Mammary epithelial cell (primary cell): ENCODE measurements around the gene FBXO44.

Experiments
- EZH2 ChIP-seq: IDR thresholded peaks from 2 replicates; pipeline ENCODE4 v1.6.1; 2012; ENCODE audit warnings: low read length, inconsistent platforms, borderline replicate concordance
- TF ChIP-seq, protein P1 (sequence below), 2 donors: IDR thresholded peaks in 1 of 2; conservative IDR thresholded peaks in 1 of 2; 2 replicates each; pipeline ENCODE4 v1.5.1; 2011 to 2012; ENCODE audit warnings: inconsistent platforms in 2 of 2, low read length in 2 of 2, mild to moderate bottlenecking in 2 of 2, control low read depth in 1 of 2, low read depth in 1 of 2; ENCODE audit not compliant: insufficient read depth in 1 of 2; ENCODE audit errors: extremely low read depth in 1 of 2

DNA sequence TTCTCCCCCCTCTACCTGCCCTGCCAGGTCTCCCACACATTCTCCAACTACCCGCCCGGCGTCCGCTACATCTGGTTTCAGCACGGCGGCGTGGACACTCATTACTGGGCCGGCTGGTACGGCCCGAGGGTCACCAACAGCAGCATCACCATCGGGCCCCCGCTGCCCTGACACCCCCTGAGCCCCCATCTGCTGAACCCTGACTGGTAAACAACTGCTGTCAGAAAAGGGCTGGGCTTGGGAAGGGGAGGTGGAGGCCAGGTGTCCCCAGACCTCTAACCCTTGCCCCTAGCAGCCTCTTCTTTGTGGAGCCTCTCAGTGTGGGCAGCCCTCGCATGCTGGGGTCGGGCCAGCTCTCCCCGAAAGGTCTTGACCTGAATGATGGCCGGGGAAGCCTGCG is 6.4 kb downstream of the FBXO44 start:
- no peak for TF ChIP-seq EZH2
- TF ChIP-seq, protein P1, sequence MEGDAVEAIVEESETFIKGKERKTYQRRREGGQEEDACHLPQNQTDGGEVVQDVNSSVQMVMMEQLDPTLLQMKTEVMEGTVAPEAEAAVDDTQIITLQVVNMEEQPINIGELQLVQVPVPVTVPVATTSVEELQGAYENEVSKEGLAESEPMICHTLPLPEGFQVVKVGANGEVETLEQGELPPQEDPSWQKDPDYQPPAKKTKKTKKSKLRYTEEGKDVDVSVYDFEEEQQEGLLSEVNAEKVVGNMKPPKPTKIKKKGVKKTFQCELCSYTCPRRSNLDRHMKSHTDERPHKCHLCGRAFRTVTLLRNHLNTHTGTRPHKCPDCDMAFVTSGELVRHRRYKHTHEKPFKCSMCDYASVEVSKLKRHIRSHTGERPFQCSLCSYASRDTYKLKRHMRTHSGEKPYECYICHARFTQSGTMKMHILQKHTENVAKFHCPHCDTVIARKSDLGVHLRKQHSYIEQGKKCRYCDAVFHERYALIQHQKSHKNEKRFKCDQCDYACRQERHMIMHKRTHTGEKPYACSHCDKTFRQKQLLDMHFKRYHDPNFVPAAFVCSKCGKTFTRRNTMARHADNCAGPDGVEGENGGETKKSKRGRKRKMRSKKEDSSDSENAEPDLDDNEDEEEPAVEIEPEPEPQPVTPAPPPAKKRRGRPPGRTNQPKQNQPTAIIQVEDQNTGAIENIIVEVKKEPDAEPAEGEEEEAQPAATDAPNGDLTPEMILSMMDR (conservative IDR thresholded peaks at IDR 0.05 in 1 of 2, IDR thresholded peaks at IDR 0.05 in 1 of 2; ENCODE audit: extremely low read depth in 1 of 2, insufficient read depth in 1 of 2, low read depth in 1 of 2, low read length in 2 of 2): no peak
